Measurements from ENCODE around the gene DNAJB9.

- TF ChIP-seq CTCF (IDR thresholded peaks at IDR 0.05) = no peak
- TF ChIP-seq POLR2A (IDR thresholded peaks at IDR 0.05) = no peak
- no peak for TF ChIP-seq POLR2AphosphoS5 (IDR thresholded peaks at IDR 0.05)
Measured at GRCh38 chr7:108585843-108586242, 16.2 kb downstream of the DNAJB9 start.
